H9 (cell line): ENCODE measurements around the gene CPA4. TPM values are rescaled to one million over a fixed set of nuclear protein-coding genes. Genes with fewer than 3 reads are reported as not detected.

ENCODE experiments used
- DNase-seq: peaks from one replicate; pipeline ENCODE4 v3.0.0-alpha.2; 2017
- H2AFZ ChIP-seq: one replicate; pipeline ENCODE4 v1.6.1; 2013; ENCODE audit warnings: mild to moderate bottlenecking, low read length, control low read depth, moderate library complexity
- H2AK5ac ChIP-seq: 2 replicates; pipeline ENCODE4 v1.6.1; 2013; ENCODE audit warnings: low read length, control low read depth, mixed read lengths; ENCODE audit not compliant: insufficient read length
- H2BK120ac ChIP-seq: one replicate; pipeline ENCODE4 v1.6.1; 2013; ENCODE audit warnings: low read depth, mild to moderate bottlenecking, low read length, control low read depth, inconsistent platforms; ENCODE audit not compliant: poor library complexity, severe bottlenecking
- H2BK12ac ChIP-seq: 2 replicates; pipeline ENCODE4 v1.6.1; 2013; ENCODE audit warnings: low read length, control low read depth, mixed read lengths, low read depth; ENCODE audit not compliant: insufficient read length
- H2BK15ac ChIP-seq: 2 replicates; pipeline ENCODE4 v1.6.1; 2013; ENCODE audit warnings: low read depth, low read length, control low read depth
- H2BK20ac ChIP-seq: one replicate; pipeline ENCODE4 v1.6.1; 2013; ENCODE audit warnings: low read depth, mild to moderate bottlenecking, low read length, control low read depth, inconsistent platforms; ENCODE audit not compliant: poor library complexity, severe bottlenecking
- H2BK5ac ChIP-seq: 2 replicates; pipeline ENCODE4 v1.6.1; 2013; ENCODE audit warnings: low read length, control low read depth, mixed read lengths; ENCODE audit not compliant: insufficient read length
- H3K14ac ChIP-seq: 2 replicates; pipeline ENCODE4 v1.6.1; 2013; ENCODE audit warnings: low read length, control low read depth; ENCODE audit not compliant: insufficient read depth
- H3K18ac ChIP-seq: 2 replicates; pipeline ENCODE4 v1.6.1; 2013; ENCODE audit warnings: low read depth, mild to moderate bottlenecking, mixed read lengths, low read length, control low read depth; ENCODE audit not compliant: insufficient read length
- H3K23ac ChIP-seq: 2 replicates; pipeline ENCODE4 v1.6.1; 2013; ENCODE audit warnings: low read length, control low read depth, mixed read lengths, low read depth; ENCODE audit not compliant: insufficient read length
- H3K23me2 ChIP-seq: 2 replicates; pipeline ENCODE4 v1.6.1; 2013; ENCODE audit warnings: low read depth, mild to moderate bottlenecking, mixed read lengths, low read length, control low read depth; ENCODE audit not compliant: insufficient read length, poor library complexity, severe bottlenecking
- H3K27ac ChIP-seq: 2 replicates; pipeline ENCODE4 v1.5.1; 2013; ENCODE audit warnings: low read length, control low read depth, mixed read lengths, low read depth; ENCODE audit not compliant: insufficient read length
- H3K27me3 ChIP-seq: 2 replicates; pipeline ENCODE4 v1.6.1; 2013; ENCODE audit warnings: low read length, control low read depth, inconsistent platforms; ENCODE audit not compliant: insufficient read depth
- H3K4ac ChIP-seq: 2 replicates; pipeline ENCODE4 v1.6.1; 2013; ENCODE audit warnings: low read depth, mild to moderate bottlenecking, control low read depth, inconsistent platforms, low read length, moderate library complexity
- H3K4me1 ChIP-seq: 2 replicates; pipeline ENCODE4 v1.6.1; 2013; ENCODE audit warnings: low read length, control low read depth, inconsistent platforms; ENCODE audit not compliant: insufficient read depth
- H3K4me2 ChIP-seq: 2 replicates; pipeline ENCODE4 v1.6.1; 2013; ENCODE audit warnings: low read length, control low read depth, mixed read lengths; ENCODE audit not compliant: insufficient read length, insufficient read depth
- H3K56ac ChIP-seq: 2 replicates; pipeline ENCODE4 v1.6.1; 2013; ENCODE audit warnings: low read depth, mild to moderate bottlenecking, mixed read lengths, low read length, control low read depth; ENCODE audit not compliant: insufficient read length
- H3K79me1 ChIP-seq: 2 replicates; pipeline ENCODE4 v1.6.1; 2013; ENCODE audit warnings: low read depth, mild to moderate bottlenecking, moderate library complexity, low read length, control low read depth, inconsistent platforms; ENCODE audit not compliant: insufficient read depth, poor library complexity, severe bottlenecking
- H3K79me2 ChIP-seq: 2 replicates; pipeline ENCODE4 v1.6.1; 2013; ENCODE audit warnings: low read length, control low read depth, inconsistent platforms; ENCODE audit not compliant: insufficient read depth
- H3K9ac ChIP-seq: 2 replicates; pipeline ENCODE4 v1.6.1; 2013; ENCODE audit warnings: low read length, control low read depth, mixed read lengths; ENCODE audit not compliant: insufficient read length; ENCODE audit errors: extremely low read depth
- H3K9me3 ChIP-seq: one replicate; pipeline ENCODE4 v1.6.1; 2013; ENCODE audit warnings: low read depth, low read length, inconsistent platforms; ENCODE audit not compliant: control insufficient read depth
- H3T11ph ChIP-seq: one replicate; pipeline ENCODE4 v1.6.1; 2013; ENCODE audit warnings: mild to moderate bottlenecking, low read length, control low read depth, inconsistent platforms
- H4K20me1 ChIP-seq: one replicate; pipeline ENCODE4 v1.6.1; 2013; ENCODE audit not compliant: control insufficient read depth, insufficient read length, insufficient read depth
- H4K5ac ChIP-seq: 2 replicates; pipeline ENCODE4 v1.6.1; 2013; ENCODE audit warnings: low read depth, mild to moderate bottlenecking, mixed read lengths, low read length, control low read depth; ENCODE audit not compliant: insufficient read length
- H4K8ac ChIP-seq: replicated peaks from 2 replicates; pipeline ENCODE4 v1.6.1; 2013; ENCODE audit warnings: low read length, control low read depth, mixed read lengths, low read depth; ENCODE audit not compliant: insufficient read length
- H4K91ac ChIP-seq: 2 replicates; pipeline ENCODE4 v1.6.1; 2013; ENCODE audit warnings: low read depth, mild to moderate bottlenecking, moderate library complexity, mixed read lengths, low read length, control low read depth; ENCODE audit not compliant: insufficient read length
- H3K27ac Mint-ChIP-seq, 3 experiments: 2 replicates in 2 of 3; 3 replicates in 1 of 3; pipeline ENCODE4 v1.8.0; 2020 to 2021; ENCODE audit warnings: mixed read lengths in 3 of 3, mild to moderate bottlenecking in 1 of 3, moderate library complexity in 1 of 3
- H3K27me3 Mint-ChIP-seq: 2 replicates; pipeline ENCODE4 v1.8.0; 2021; ENCODE audit warnings: low read depth, mild to moderate bottlenecking, moderate library complexity, mixed read lengths
- H3K36me3 Mint-ChIP-seq, 3 experiments: 2 replicates in 2 of 3; 3 replicates in 1 of 3; pipeline ENCODE4 v1.8.0; 2020 to 2021; ENCODE audit warnings: low read depth in 3 of 3, mixed read lengths in 3 of 3; ENCODE audit not compliant: insufficient read depth in 1 of 3
- H3K4me1 Mint-ChIP-seq, 2 experiments: 2 replicates each; pipeline ENCODE4 v1.8.0; 2020; ENCODE audit warnings: mixed read lengths in 2 of 2
- H3K4me3 Mint-ChIP-seq, 2 experiments: 2 replicates in 1 of 2; 3 replicates in 1 of 2; pipeline ENCODE4 v1.8.0; 2020 to 2021; ENCODE audit warnings: mild to moderate bottlenecking in 2 of 2, mixed read lengths in 2 of 2, moderate library complexity in 1 of 2
- H3K9me3 Mint-ChIP-seq, 2 experiments: 2 replicates in 1 of 2; 3 replicates in 1 of 2; pipeline ENCODE4 v1.8.0; 2020; ENCODE audit warnings: mild to moderate bottlenecking in 2 of 2, mixed read lengths in 2 of 2, moderate library complexity in 1 of 2
- WGBS: extraction: QIAGEN DNeasy Blood & Tissue Kit; methylation state at CpG from one replicate; pipeline ENCODE4 v1.1.7; 2013; ENCODE audit warnings: missing lambda C conversion rate, low lambda C conversion rate, mixed read lengths; ENCODE audit not compliant: insufficient read length; ENCODE audit errors: extremely low coverage; 5-methylcytosine and 5-hydroxymethylcytosine counted together
- total RNA-seq: library from RNA; stranded (reverse); gene quantifications from 2 replicates; pipeline ENCODE4 v1.2.1, GENCODE V29; 2021
- TF ChIP-seq, protein P1 (sequence below): fragments of 200-600 bp; sonication (generic); conservative IDR thresholded peaks from 3 replicates; pipeline ENCODE4 v1.8.0; 2021; ENCODE audit warnings: antibody characterized with exemption, mild to moderate bottlenecking

CPA4 gene
- total RNA-seq, 1 experiment from 2014 or later = not detected

DNA sequence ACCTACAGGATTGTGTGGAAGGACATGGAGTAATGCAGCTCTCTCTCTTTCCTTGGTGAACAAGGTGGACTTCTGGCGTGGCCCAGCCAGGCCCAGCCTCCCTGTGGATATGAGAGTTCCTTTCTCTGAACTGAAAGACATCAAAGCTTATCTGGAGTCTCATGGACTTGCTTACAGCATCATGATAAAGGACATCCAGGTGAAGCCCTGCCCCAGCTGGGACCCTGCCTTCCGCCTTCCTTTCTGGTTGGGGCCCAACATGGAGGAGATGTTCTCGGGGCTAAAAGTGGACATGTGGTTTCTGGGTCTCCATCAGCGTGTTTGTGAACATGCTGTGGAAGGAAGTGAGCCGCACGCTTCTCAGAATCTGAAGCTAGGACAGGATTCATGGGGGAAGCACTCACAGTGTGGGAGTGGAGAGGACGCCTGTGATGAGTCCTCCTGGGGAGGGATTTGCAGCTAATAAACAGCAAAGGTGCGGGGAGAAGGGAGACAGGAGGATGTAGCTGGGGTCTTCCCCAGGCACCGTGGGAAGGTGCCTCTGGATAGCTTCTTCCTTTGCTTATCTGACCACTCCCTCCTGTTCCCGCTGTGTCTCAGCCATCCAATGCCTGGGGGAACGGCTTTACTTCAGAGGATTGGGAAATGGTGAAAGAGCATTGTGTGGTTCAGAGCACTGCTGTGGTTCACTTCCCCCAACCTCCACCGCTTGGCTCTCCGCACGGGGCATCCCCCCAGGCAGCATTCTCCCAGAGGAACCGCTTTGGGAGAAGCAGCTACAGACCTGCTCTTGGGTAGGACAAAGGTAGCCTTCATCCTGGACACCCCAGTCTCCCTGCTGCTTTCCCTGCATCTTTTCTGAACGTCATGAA lies 57.2 kb downstream of the CPA4 start:
- no peaks in the 10 kb centered on the region for H3K23me2 ChIP-seq
- no peak overlapping the region for H2BK12ac ChIP-seq
- no peak overlapping the region for H4K8ac ChIP-seq
- H2BK15ac ChIP-seq = no peak overlapping the region
- WGBS = no CpG with 5 or more reads among the region's 16 CpGs
- H2AFZ ChIP-seq = no peak overlapping the region
- no peak overlapping the region for H4K5ac ChIP-seq
- no peak overlapping the region for H3K56ac ChIP-seq
- TF ChIP-seq, protein P1, sequence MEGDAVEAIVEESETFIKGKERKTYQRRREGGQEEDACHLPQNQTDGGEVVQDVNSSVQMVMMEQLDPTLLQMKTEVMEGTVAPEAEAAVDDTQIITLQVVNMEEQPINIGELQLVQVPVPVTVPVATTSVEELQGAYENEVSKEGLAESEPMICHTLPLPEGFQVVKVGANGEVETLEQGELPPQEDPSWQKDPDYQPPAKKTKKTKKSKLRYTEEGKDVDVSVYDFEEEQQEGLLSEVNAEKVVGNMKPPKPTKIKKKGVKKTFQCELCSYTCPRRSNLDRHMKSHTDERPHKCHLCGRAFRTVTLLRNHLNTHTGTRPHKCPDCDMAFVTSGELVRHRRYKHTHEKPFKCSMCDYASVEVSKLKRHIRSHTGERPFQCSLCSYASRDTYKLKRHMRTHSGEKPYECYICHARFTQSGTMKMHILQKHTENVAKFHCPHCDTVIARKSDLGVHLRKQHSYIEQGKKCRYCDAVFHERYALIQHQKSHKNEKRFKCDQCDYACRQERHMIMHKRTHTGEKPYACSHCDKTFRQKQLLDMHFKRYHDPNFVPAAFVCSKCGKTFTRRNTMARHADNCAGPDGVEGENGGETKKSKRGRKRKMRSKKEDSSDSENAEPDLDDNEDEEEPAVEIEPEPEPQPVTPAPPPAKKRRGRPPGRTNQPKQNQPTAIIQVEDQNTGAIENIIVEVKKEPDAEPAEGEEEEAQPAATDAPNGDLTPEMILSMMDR = no peak
- H2BK20ac ChIP-seq = no peak overlapping the region
- H3K79me1 ChIP-seq = no peaks in the 10 kb centered on the region
- no peak overlapping the region; a peak in 1 of 7 replicates for H3K27ac Mint-ChIP-seq
- no peak for DNase-seq
- H3K4me3 Mint-ChIP-seq = no peak overlapping the region; a peak in 1 of 5 replicates
- H3K27me3 ChIP-seq = no peaks in the 10 kb centered on the region
- H3K23ac ChIP-seq = no peak overlapping the region
- H3K27ac ChIP-seq = no peak overlapping the region
- H3K4me2 ChIP-seq = no peak overlapping the region
- H3K9me3 Mint-ChIP-seq = no peaks in the 10 kb centered on the region
- H3K4me1 Mint-ChIP-seq = peaks cover 42 to 53% of the 10 kb centered on the region in 2 experiments
- no peak overlapping the region for H2BK120ac ChIP-seq
- H3K14ac ChIP-seq = no peak overlapping the region
- H3K9ac ChIP-seq = no peak overlapping the region
- H4K91ac ChIP-seq = no peak overlapping the region
- H2BK5ac ChIP-seq = no peak overlapping the region
- no peak overlapping the region for H3K18ac ChIP-seq
- no peaks in the 10 kb centered on the region for H3K9me3 ChIP-seq
- H3K36me3 Mint-ChIP-seq = no peaks in the 10 kb centered on the region
- H3K4ac ChIP-seq = no peak overlapping the region
- H3K4me1 ChIP-seq = peaks cover 7% of the 10 kb centered on the region
- H3T11ph ChIP-seq = no peak overlapping the region
- no peak overlapping the region for H2AK5ac ChIP-seq
- H3K27me3 Mint-ChIP-seq = peaks cover 5% of the 10 kb centered on the region
- no peaks in the 10 kb centered on the region for H4K20me1 ChIP-seq
- H3K79me2 ChIP-seq = no peaks in the 10 kb centered on the region
